ENCODE data around the gene DEAF1.

DNA sequence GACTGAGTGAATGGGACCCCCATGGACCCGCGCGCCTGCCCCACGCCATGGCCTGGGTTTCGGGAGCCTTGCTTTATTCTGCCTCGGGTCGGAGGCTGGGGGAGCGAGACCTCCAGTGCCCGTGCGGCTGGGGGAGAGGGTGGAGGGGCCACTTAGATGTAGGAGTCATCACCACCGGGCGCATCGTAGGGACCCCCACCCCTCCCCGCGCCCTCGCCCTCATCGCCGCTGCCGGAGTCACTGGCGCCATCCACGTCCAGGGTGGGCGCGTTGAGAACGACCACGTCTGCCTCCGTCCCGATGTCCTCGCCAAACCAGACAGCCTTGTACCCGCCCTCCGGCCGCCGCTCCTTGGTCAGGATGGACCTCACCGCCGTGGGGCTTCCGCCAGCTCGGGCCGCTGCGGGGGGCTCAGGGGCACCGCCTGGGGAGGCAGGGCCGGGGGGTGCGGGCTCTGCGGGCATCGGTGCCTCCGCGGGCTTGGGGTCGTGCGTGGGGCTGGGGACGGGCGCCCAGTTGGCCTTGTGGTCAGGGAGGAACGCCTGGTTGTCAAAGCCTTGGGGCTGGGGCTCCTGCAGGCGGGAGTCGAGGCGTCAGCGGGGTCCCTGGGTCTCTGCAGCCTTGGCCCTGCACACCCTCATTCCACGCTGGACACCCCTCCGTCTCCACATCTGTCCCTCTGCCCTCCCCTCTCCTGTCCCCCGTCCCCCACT is 77.7 kb downstream of the DEAF1 start:
- TF ChIP-seq, protein P1, sequence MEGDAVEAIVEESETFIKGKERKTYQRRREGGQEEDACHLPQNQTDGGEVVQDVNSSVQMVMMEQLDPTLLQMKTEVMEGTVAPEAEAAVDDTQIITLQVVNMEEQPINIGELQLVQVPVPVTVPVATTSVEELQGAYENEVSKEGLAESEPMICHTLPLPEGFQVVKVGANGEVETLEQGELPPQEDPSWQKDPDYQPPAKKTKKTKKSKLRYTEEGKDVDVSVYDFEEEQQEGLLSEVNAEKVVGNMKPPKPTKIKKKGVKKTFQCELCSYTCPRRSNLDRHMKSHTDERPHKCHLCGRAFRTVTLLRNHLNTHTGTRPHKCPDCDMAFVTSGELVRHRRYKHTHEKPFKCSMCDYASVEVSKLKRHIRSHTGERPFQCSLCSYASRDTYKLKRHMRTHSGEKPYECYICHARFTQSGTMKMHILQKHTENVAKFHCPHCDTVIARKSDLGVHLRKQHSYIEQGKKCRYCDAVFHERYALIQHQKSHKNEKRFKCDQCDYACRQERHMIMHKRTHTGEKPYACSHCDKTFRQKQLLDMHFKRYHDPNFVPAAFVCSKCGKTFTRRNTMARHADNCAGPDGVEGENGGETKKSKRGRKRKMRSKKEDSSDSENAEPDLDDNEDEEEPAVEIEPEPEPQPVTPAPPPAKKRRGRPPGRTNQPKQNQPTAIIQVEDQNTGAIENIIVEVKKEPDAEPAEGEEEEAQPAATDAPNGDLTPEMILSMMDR (IDR thresholded peaks at IDR 0.05 in 2 of 3, conservative IDR thresholded peaks at IDR 0.05 in 1 of 3; ENCODE audit: borderline replicate concordance in 1 of 3, insufficient read depth in 1 of 3, low read depth in 2 of 3, low read length in 2 of 3), result no peak
- TF ChIP-seq TCF7L2 (IDR thresholded peaks at IDR 0.05; ENCODE audit: borderline replicate concordance, extremely low read depth, insufficient read depth, insufficient read length) (no peak), EGR1 (IDR thresholded peaks at IDR 0.05; ENCODE audit: low read depth) (no peak), EZH2phosphoT487 (IDR thresholded peaks at IDR 0.05; ENCODE audit: borderline replicate concordance) (no peak), JUND (IDR thresholded peaks at IDR 0.05) (no peak), POLR2A (IDR thresholded peaks at IDR 0.05; ENCODE audit: borderline replicate concordance, extremely low read depth, insufficient read depth, insufficient read length) (no peak), EZH2 (IDR thresholded peaks at IDR 0.05) (no peak), ZFX (IDR thresholded peaks at IDR 0.05) (no peak), SP1 (IDR thresholded peaks at IDR 0.05; ENCODE audit: low read depth) (no peak), YY1 (IDR thresholded peaks at IDR 0.05; ENCODE audit: extremely low read depth, insufficient replicate concordance, low read depth, low read length) (no peak), POLR2AphosphoS5 (IDR thresholded peaks at IDR 0.05; ENCODE audit: low read depth, low read length) (no peak)
- TF ChIP-seq, protein P2, sequence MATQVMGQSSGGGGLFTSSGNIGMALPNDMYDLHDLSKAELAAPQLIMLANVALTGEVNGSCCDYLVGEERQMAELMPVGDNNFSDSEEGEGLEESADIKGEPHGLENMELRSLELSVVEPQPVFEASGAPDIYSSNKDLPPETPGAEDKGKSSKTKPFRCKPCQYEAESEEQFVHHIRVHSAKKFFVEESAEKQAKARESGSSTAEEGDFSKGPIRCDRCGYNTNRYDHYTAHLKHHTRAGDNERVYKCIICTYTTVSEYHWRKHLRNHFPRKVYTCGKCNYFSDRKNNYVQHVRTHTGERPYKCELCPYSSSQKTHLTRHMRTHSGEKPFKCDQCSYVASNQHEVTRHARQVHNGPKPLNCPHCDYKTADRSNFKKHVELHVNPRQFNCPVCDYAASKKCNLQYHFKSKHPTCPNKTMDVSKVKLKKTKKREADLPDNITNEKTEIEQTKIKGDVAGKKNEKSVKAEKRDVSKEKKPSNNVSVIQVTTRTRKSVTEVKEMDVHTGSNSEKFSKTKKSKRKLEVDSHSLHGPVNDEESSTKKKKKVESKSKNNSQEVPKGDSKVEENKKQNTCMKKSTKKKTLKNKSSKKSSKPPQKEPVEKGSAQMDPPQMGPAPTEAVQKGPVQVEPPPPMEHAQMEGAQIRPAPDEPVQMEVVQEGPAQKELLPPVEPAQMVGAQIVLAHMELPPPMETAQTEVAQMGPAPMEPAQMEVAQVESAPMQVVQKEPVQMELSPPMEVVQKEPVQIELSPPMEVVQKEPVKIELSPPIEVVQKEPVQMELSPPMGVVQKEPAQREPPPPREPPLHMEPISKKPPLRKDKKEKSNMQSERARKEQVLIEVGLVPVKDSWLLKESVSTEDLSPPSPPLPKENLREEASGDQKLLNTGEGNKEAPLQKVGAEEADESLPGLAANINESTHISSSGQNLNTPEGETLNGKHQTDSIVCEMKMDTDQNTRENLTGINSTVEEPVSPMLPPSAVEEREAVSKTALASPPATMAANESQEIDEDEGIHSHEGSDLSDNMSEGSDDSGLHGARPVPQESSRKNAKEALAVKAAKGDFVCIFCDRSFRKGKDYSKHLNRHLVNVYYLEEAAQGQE (IDR thresholded peaks at IDR 0.05; ENCODE audit: low read depth), result no peak
- TF ChIP-seq, protein P3, sequence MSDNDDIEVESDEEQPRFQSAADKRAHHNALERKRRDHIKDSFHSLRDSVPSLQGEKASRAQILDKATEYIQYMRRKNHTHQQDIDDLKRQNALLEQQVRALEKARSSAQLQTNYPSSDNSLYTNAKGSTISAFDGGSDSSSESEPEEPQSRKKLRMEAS (IDR thresholded peaks at IDR 0.05), result no peak
- TF ChIP-seq, protein P4, sequence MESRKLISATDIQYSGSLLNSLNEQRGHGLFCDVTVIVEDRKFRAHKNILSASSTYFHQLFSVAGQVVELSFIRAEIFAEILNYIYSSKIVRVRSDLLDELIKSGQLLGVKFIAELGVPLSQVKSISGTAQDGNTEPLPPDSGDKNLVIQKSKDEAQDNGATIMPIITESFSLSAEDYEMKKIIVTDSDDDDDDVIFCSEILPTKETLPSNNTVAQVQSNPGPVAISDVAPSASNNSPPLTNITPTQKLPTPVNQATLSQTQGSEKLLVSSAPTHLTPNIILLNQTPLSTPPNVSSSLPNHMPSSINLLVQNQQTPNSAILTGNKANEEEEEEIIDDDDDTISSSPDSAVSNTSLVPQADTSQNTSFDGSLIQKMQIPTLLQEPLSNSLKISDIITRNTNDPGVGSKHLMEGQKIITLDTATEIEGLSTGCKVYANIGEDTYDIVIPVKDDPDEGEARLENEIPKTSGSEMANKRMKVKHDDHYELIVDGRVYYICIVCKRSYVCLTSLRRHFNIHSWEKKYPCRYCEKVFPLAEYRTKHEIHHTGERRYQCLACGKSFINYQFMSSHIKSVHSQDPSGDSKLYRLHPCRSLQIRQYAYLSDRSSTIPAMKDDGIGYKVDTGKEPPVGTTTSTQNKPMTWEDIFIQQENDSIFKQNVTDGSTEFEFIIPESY (IDR thresholded peaks at IDR 0.05; ENCODE audit: extremely low read depth, insufficient replicate concordance, low read length), result no peak

Data from HCT116 (cell line).